Activated CD8-positive, alpha-beta T cell treated with anti-CD3 and anti-CD28 coated beads, Interleukin-2, amount 10 ng/mL, durations not matched to agents 7 days and 5 days (primary cell): ENCODE measurements around the gene SRPK2. TPM values are rescaled to one million over a fixed set of nuclear protein-coding genes. Genes with fewer than 3 reads are reported as not detected.
"Not testable (repeated sequence)": the region's sequence is repeated elsewhere in the genome, so short reads cannot be mapped to it uniquely, and the experiment has no call there.

ENCODE experiments used
- ATAC-seq: fragments of 150-1000 bp; cut with Tn5 transposase; one replicate; pipeline ENCODE4 v1.10.0; 2021; ENCODE audit warnings: moderate library complexity
- CTCF ChIA-PET: fragments of 350-600 bp; sonication (Branson Sonifier 250); formaldehyde crosslinking; loops from one replicate; lab custom pipeline; 2021; ENCODE audit warnings: antibody characterized with exemption; lab: Charles Lee
- POLR2A ChIA-PET: fragments of 350-600 bp; sonication (Branson Sonifier 250); formaldehyde crosslinking; loops from one replicate; lab custom pipeline; 2021; ENCODE audit warnings: antibody characterized with exemption; lab: Charles Lee
- DNase-seq: peaks from one replicate; pipeline ENCODE4 v3.0.0-alpha.2; 2020
- H3K27ac Mint-ChIP-seq: one replicate; pipeline ENCODE4 v1.8.0; 2021; ENCODE audit warnings: mild to moderate bottlenecking, mixed read lengths
- H3K27me3 Mint-ChIP-seq: one replicate; pipeline ENCODE4 v1.8.0; 2021; ENCODE audit warnings: low read depth, mixed read lengths
- H3K36me3 Mint-ChIP-seq: one replicate; pipeline ENCODE4 v1.8.0; 2021; ENCODE audit warnings: low read depth, mixed read lengths
- H3K4me1 Mint-ChIP-seq: one replicate; pipeline ENCODE4 v1.8.0; 2021; ENCODE audit warnings: low read depth, mixed read lengths
- H3K4me3 Mint-ChIP-seq: one replicate; pipeline ENCODE4 v1.8.0; 2021; ENCODE audit warnings: mild to moderate bottlenecking, mixed read lengths
- H3K9me3 Mint-ChIP-seq: one replicate; pipeline ENCODE4 v1.8.0; 2022; ENCODE audit warnings: mixed read lengths; ENCODE audit not compliant: insufficient read depth
- total RNA-seq, 2 experiments: library from RNA; stranded (reverse); gene quantifications; one replicate each; pipeline ENCODE4 v1.2.3, GENCODE V29; 2021

SRPK2 gene
- total RNA-seq, 2 experiments from 2014 or later, result 34.5 to 35.9 TPM

DNA sequence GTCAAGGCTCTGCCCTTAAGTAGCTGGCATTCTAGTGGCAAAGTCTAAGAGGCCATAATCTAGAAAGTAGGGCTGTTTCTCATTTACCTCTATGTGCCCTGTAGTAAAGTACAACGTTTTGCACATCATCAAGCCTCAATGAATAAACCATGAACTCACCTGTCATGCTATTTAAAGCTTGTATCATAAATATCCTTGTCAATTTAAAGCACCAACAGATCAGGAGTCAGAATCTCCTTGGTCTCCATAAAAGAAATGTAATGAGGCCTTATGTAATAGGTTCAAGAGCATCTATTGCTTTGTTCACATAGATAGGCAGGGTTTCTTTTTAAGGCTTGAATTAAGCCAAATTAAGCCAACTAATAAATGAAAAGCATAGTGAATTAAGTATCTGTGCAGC lies 192.8 kb downstream of the SRPK2 start:
- Mint-ChIP-seq H3K9me3 (no peaks in the 10 kb centered on the region), H3K27me3 (no peaks in the 10 kb centered on the region), H3K36me3 (peaks cover 12% of the 10 kb centered on the region), H3K27ac (no peak overlapping the region), H3K4me3 (no peak overlapping the region), H3K4me1 (no peaks in the 10 kb centered on the region)
- ChIA-PET CTCF (no interaction called here), POLR2A (interaction anchor here (0.6 kb wide), 1 partner anchor 381 kb away, joined by 3 read pairs; no protein-coding TSS in a partner anchor)
- ATAC-seq (no peak), DNase-seq (no peak)

DNA sequence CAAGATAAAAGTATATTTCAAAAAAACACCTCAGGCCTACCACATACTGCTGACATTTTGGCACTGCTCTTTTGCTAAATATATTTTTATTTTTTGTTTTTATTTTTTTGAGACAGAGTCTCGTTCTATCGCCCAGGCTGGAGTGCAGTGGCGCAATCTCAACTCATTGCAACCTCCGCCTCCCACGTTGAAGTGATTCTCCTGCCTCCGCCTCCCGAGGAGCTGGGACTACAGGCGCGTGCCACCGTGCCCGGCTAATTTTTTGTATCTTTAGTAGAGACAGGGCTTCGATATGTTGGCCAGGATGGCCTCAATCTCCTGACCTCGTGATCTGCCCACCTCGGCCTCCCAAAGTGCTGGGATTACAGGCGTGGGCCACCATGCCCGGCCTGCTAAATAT lies 193.8 kb downstream of the SRPK2 start:
- H3K36me3 Mint-ChIP-seq, H3K27me3 Mint-ChIP-seq, H3K4me1 Mint-ChIP-seq, CTCF ChIA-PET, POLR2A ChIA-PET, DNase-seq, H3K27ac Mint-ChIP-seq, H3K4me3 Mint-ChIP-seq, ATAC-seq, H3K9me3 Mint-ChIP-seq: not testable (repeated sequence)

DNA sequence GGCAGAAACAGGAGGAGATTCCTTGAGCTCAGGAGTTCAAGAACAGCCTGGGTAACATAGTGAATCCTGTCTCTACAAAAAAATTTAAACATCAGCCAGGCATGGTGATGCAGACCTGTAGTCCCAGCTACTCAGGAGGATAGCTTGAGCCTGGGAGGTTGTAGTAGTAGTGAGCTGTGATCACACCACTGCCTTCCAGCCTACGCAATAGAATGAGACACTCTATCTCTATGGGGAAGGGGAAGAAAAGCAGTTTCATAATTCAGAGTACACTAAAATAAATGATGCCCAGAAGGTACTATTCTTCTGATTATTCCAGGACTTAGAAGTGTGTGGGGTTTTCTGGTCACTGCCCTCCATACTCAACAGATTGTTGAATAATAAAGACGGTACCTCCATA lies 197.4 kb downstream of the SRPK2 start:
- ChIA-PET CTCF (no interaction called here), POLR2A (interaction anchor here (0.7 kb wide), 1 partner anchor 29 kb away, joined by 4 read pairs; no protein-coding TSS in a partner anchor)
- Mint-ChIP-seq H3K27me3 (no peaks in the 10 kb centered on the region), H3K4me1 (no peaks in the 10 kb centered on the region), H3K36me3 (peaks cover 3% of the 10 kb centered on the region), H3K4me3 (no peak overlapping the region), H3K9me3 (no peaks in the 10 kb centered on the region), H3K27ac (no peak overlapping the region)
- DNase-seq, result no peak
- ATAC-seq, result no peak

DNA sequence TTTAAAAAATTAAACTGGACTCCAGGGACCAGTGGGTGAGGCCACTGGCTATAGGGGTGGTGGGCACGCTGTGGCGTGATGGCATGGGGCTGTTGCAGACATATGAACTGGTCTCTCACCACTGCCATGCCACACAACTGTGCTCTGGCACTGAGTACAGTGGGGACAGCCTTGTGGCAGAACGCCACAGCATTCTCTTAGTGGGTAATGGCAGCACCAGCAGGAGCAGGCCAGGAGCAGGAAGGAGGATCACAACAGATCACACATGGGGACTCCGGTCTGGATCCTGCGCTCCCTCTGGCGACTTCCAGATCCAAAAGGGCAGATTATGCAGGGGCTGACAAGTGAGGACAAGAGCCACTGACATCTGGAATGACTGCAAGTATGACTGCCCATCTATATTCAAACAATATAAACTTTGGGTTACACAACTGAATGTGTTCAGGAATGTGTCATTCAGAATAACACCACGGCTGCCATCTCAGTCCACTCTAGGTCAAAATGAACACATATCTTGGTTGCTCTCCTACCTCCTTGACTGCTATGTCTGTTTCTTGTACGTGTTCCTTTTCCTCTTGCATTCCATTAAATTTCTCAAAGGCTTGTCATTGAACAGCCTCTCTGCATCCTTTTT lies 198.7 kb downstream of the SRPK2 start:
- no peaks in the 10 kb centered on the region for H3K9me3 Mint-ChIP-seq
- ChIA-PET POLR2A (no interaction called here), CTCF (no interaction called here)
- H3K27ac Mint-ChIP-seq, result no peak overlapping the region
- ATAC-seq (no peak), DNase-seq (no peak)
- H3K4me1 Mint-ChIP-seq, result no peaks in the 10 kb centered on the region
- no peak overlapping the region for H3K4me3 Mint-ChIP-seq
- H3K27me3 Mint-ChIP-seq, result no peaks in the 10 kb centered on the region
- peaks cover 3% of the 10 kb centered on the region for H3K36me3 Mint-ChIP-seq

DNA sequence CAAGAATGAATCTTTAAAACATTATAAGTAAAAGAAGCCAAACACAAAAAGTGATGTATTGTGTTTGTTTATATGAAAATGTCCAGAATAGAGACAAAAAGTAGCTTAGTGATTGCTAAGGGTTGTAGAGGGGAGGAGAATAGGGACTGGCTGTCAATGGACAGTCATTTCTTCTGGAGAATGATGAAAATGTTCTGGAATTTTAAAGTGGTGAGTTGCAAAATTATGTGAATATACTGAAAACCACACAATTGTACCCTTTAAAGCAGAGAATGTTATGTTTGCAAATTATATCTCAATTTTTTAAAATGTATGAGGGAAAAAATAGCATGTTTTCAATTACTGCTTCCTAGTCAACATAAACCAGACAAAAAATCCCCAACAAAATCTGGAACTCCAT lies 200.5 kb downstream of the SRPK2 start:
- CTCF ChIA-PET, result interaction anchor here (1.2 kb wide), 1 partner anchor 21 kb away, joined by 3 read pairs; no protein-coding TSS in a partner anchor
- DNase-seq (no peak), ATAC-seq (no peak)
- H3K27ac Mint-ChIP-seq, result no peak overlapping the region
- no peaks in the 10 kb centered on the region for H3K9me3 Mint-ChIP-seq
- H3K36me3 Mint-ChIP-seq, result peaks cover 3% of the 10 kb centered on the region
- no peak overlapping the region for H3K4me3 Mint-ChIP-seq
- POLR2A ChIA-PET, result no interaction called here
- H3K27me3 Mint-ChIP-seq, result no peaks in the 10 kb centered on the region
- H3K4me1 Mint-ChIP-seq, result no peaks in the 10 kb centered on the region

DNA sequence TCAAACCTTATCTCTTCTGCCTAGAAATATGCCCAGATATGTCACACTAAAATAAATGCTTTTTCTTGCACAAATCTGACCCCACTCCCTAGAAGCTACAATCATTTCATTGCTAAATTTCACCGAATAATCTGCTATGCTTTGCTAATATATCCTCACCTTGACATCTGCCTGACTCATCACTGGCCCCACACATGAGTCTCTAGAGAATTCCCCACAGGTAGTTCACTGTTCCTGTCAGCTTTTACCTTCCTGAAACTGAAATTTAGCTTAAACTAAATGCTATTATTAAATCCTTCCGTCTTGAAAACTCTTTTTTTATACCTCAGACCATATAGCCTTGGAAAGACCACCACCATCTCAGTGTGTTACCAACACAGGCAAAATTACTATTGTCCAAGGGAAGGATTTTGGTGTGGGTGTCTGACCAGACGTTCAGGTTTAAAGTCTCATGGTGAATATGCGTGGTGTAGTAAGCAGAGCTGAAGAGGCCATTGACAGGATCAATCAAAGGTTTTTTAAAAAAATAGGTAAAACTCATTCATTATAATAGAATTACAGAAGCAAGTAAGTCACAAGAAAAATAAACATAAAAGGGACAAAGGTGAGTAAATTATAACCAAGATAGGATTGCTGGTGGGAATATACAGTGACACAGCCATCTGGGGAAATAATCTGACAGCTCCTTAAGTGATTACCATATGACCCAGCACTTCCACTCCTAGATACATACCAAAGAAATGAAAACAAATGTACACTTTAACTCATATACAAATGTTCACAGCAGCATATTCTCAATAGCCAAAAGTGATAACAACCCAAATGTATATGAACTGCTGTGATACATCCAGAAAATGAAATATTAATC lies 201.2 kb downstream of the SRPK2 start:
- H3K9me3 Mint-ChIP-seq, result no peaks in the 10 kb centered on the region
- H3K27ac Mint-ChIP-seq, result no peak overlapping the region
- ChIA-PET POLR2A (no interaction called here), CTCF (interaction anchor here (1.2 kb wide), 1 partner anchor 22 kb away, joined by 3 read pairs; no protein-coding TSS in a partner anchor)
- no peak for ATAC-seq
- no peaks in the 10 kb centered on the region for H3K27me3 Mint-ChIP-seq
- DNase-seq, result no peak
- no peaks in the 10 kb centered on the region for H3K4me1 Mint-ChIP-seq
- H3K36me3 Mint-ChIP-seq, result no peaks in the 10 kb centered on the region
- no peak overlapping the region for H3K4me3 Mint-ChIP-seq

DNA sequence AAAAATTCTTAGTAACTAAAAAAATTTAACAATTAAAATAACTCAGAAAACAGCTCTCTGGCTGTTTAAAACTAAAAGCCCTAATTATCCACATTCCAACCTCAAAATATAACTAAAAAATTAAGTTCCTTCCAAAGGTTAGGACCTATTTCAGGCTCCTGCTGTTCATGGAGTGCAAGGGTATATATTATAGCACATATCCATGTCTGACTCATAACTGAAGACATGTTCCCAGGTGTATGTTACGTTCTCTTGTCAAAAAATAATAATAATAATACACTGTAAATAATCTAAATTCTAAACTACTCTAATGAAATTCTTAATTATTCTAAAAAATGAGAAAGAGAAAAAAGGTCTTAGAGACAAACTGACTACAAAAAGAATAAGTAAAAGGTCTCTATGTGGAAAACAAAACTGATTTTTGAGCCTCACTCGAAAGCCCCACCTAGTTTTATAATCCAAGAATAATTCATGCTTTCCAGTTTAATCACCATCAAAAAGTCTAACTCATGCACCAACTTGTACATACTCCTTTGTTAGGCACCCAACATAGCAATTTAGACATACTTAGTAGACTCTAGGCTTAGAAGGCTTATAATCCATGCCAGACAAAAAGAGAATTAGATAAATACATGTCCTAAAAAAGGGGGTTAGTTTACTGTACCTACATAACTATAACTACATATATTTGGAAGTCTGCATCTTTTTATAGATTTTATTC lies 203.3 kb downstream of the SRPK2 start:
- Mint-ChIP-seq H3K27me3 (no peaks in the 10 kb centered on the region), H3K9me3 (no peaks in the 10 kb centered on the region), H3K4me3 (no peak overlapping the region), H3K4me1 (no peaks in the 10 kb centered on the region), H3K36me3 (peaks cover 6% of the 10 kb centered on the region), H3K27ac (no peak overlapping the region)
- CTCF ChIA-PET, result no interaction called here
- no peak for ATAC-seq
- no peak for DNase-seq
- POLR2A ChIA-PET, result interaction anchor here (0.6 kb wide), 1 partner anchor 411 kb away, joined by 3 read pairs; no protein-coding TSS in a partner anchor

DNA sequence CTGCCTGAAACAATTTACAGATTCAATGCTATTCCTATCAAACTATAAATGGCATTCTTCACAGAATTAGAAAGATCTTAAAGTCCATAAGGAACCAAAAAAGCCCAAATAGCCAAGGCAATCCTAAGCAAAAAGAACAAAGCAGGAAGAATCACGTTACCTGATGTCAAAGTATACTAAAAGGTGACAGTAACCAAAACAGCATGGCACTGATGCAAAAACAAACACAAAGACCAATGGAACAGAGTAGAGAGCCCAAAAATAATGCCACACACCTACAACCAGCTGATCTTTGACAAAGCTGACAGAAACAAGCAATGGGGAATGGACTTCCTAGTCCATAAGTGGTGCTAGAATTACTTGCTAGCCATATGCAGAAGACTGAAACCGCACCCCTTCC lies 208.7 kb downstream of the SRPK2 start:
- no peak overlapping the region for H3K4me3 Mint-ChIP-seq
- POLR2A ChIA-PET, result no interaction called here
- DNase-seq (no peak), ATAC-seq (no peak)
- no peaks in the 10 kb centered on the region for H3K4me1 Mint-ChIP-seq
- no peaks in the 10 kb centered on the region for H3K27me3 Mint-ChIP-seq
- CTCF ChIA-PET, result no interaction called here
- H3K9me3 Mint-ChIP-seq, result peaks cover 3% of the 10 kb centered on the region
- peaks cover 9% of the 10 kb centered on the region for H3K36me3 Mint-ChIP-seq
- H3K27ac Mint-ChIP-seq, result no peak overlapping the region

DNA sequence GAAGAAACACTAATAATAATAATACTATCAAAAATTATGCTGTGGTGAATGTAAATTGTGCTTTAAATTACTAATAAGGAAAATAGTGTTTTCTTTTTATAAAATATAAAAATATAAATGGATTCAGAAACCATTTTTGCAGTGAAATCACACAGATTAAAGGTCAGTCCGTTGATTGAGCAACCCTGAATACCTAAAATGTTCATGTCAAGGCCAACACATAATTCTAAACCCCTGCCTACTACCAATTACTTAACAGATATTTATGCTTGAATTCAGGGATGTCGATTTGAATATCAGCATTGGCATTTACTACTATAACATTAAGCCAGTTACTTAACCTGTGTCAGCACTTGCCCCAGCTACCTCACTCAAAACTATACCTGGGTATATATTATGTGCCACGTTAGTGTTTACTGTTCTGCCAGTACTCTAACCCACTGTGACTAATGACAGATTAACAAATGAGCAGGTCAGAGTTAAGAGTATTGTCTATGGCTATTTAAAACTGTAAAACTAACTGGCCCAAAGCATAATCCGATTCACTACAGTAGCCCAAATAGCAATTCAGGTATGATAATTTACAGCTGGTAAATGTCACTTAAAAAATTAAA lies 209.7 kb downstream of the SRPK2 start:
- Mint-ChIP-seq H3K4me1 (no peaks in the 10 kb centered on the region), H3K36me3 (peaks cover 9% of the 10 kb centered on the region), H3K9me3 (peaks cover 3% of the 10 kb centered on the region), H3K4me3 (no peak overlapping the region), H3K27ac (no peak overlapping the region), H3K27me3 (no peaks in the 10 kb centered on the region)
- CTCF ChIA-PET, result no interaction called here
- ATAC-seq, result no peak
- DNase-seq, result no peak
- POLR2A ChIA-PET, result no interaction called here

DNA sequence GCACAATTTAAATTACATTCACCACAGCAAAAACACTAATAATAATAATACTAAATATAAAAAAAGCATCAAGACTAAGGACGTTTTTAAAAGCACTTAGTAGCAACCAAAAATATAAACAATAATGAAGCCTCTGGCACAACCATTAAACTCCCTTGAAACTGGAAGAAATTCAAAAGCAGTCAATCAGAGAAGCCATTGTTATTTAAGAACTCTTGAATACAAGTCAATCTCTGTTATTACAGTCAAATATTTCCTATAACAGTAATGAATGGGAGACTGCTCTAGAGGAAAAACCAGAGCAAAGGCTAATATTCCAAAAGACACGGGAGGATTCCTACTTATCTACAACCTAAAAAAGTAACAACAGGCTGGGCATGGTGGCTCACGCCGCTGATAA lies 210.5 kb downstream of the SRPK2 start:
- H3K36me3 Mint-ChIP-seq, result peaks cover 9% of the 10 kb centered on the region
- DNase-seq, result no peak
- H3K27me3 Mint-ChIP-seq, result no peaks in the 10 kb centered on the region
- ChIA-PET CTCF (no interaction called here), POLR2A (no interaction called here)
- H3K9me3 Mint-ChIP-seq, result peaks cover 3% of the 10 kb centered on the region
- no peak overlapping the region for H3K4me3 Mint-ChIP-seq
- no peak for ATAC-seq
- no peaks in the 10 kb centered on the region for H3K4me1 Mint-ChIP-seq
- no peak overlapping the region for H3K27ac Mint-ChIP-seq

DNA sequence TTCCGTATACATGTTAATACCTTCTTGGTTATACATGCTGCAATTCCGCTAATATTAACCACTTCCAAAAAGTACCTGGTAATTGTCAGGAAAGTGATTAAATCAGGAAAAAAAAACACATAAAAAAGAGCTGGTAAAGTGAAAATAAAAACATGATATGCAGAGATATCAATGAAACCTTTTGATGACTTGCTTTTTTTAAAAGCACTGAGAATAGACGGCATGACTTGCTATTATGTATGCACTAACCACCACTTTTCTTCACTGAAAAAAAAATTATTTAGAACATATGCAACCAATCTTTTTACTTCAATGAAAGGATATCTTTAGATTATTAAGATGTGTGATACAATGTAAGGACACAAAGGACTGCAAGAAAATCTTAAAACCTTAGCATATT lies 211.7 kb downstream of the SRPK2 start:
- H3K36me3 Mint-ChIP-seq, result peaks cover 9% of the 10 kb centered on the region
- no peaks in the 10 kb centered on the region for H3K4me1 Mint-ChIP-seq
- POLR2A ChIA-PET, result no interaction called here
- no peak overlapping the region for H3K27ac Mint-ChIP-seq
- H3K27me3 Mint-ChIP-seq, result no peaks in the 10 kb centered on the region
- DNase-seq, result no peak
- H3K4me3 Mint-ChIP-seq, result no peak overlapping the region
- CTCF ChIA-PET, result no interaction called here
- peaks cover 3% of the 10 kb centered on the region for H3K9me3 Mint-ChIP-seq
- ATAC-seq, result no peak
